Measurements from ENCODE around the gene DST. TPM values are rescaled to one million over a fixed set of nuclear protein-coding genes. Genes with fewer than 3 reads are reported as not detected.

The DST gene
- total RNA-seq, 4 donors from 2014 or later, result 475 to 871 (median 583) TPM

DNA sequence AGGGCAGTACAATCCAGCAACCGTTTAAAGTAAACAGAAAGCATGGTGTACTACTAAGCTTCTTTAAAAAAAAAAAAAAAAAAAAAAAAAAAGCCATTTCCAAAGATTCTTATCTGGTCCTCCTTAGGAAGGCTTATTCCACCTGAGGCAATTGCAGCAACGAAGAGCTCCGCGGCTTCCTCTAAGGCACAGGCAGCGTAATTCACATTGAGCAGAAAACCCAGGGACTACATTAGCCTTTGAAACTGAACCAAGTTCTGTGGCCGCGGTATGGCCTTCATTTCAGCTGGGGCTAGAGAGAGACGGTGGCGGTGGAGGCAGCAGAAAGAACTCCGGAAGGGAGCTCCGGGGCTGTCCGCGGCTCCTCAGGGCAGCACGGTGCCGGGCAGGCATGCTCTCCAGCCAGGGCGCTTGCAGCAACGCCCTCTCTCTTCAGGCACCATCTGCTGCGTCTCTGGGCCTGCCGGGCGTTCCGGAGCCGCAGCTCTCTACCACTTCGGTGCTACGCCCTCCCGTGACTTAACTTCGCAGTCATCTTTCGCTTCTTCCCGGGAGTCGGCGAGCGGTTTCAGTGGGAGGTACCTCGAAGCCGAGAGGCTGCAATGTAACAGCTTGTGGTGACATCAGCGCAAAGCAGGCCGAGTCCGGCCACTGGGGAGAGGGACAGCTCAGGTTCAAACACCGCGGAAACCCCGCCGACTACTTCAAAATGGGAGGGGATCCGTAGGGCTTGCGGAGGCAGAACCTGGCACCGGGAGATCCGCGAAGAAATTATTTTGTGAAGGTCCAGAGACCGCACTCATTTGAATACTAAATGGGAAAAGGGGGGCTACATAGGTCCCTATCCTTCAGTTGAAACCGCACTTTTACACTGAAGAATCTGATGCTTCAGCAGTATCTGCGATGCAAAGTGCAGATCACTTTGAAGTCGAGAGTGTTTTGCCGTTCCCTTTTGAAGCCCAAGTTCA, 100.0 kb downstream of the DST start:
- TF ChIP-seq CTCF (IDR thresholded peaks at IDR 0.05) (no peak), POLR2A (IDR thresholded peaks at IDR 0.05) (peak in 1 of 2 donors; percentile 50)
- intact Hi-C loops (cut with DNase I; ENCODE audit: low total_unique reads), result no loop called here
- DNase-seq (ENCODE audit: low spot score in 2 of 2), result peak; percentile 94 to 98
- 0 to 1% methylated on average over 47 to 50 of the region's 50 CpGs for WGBS, 2 donors
- H3K4me3 ChIP-seq (ENCODE audit: low read depth, poor library complexity, severe bottlenecking), result peak overlapping the region; percentile 50

GRCh38 chr6:56541741-56542360, 100.8 kb downstream of the DST start:
- 6 to 11% methylated on average over 3 of the region's 3 CpGs for WGBS, 2 donors
- intact Hi-C loops (cut with DNase I; ENCODE audit: low total_unique reads), result no loop called here
- no peak for TF ChIP-seq POLR2A (IDR thresholded peaks at IDR 0.05)
- no peak for TF ChIP-seq CTCF (IDR thresholded peaks at IDR 0.05)
- H3K4me3 ChIP-seq (ENCODE audit: low read depth, poor library complexity, severe bottlenecking), result peak overlapping the region; percentile 3
- no peak for DNase-seq (ENCODE audit: low spot score in 2 of 2)

GRCh38 chr6:56541030-56541600, 101.6 kb downstream of the DST start:
- TF ChIP-seq CTCF (IDR thresholded peaks at IDR 0.05) (no peak), POLR2A (IDR thresholded peaks at IDR 0.05) (no peak)
- intact Hi-C loops (cut with DNase I; ENCODE audit: low total_unique reads), result no loop called here
- no peak overlapping the region for H3K4me3 ChIP-seq (ENCODE audit: low read depth, poor library complexity, severe bottlenecking)
- DNase-seq (ENCODE audit: low spot score in 2 of 2), result no peak
- WGBS, 2 donors, result 14% methylated on average over 11 of the region's 11 CpGs

- no peak for DNase-seq (ENCODE audit: low spot score in 2 of 2)
- no peak overlapping the region for H3K4me3 ChIP-seq (ENCODE audit: low read depth, poor library complexity, severe bottlenecking)
- WGBS, 2 donors, result 25 to 32% methylated on average over 9 of the region's 9 CpGs
- intact Hi-C loops (cut with DNase I; ENCODE audit: low total_unique reads), result no loop called here
- no peak for TF ChIP-seq CTCF (IDR thresholded peaks at IDR 0.05)
- no peak for TF ChIP-seq POLR2A (IDR thresholded peaks at IDR 0.05)
Measured at GRCh38 chr6:56540232-56541029, 102.3 kb downstream of the DST start.

- H3K4me3 ChIP-seq (ENCODE audit: low read depth, poor library complexity, severe bottlenecking), result no peak overlapping the region
- intact Hi-C loops (cut with DNase I; ENCODE audit: low total_unique reads), result no loop called here
- no peak for TF ChIP-seq CTCF (IDR thresholded peaks at IDR 0.05)
- no peak for TF ChIP-seq POLR2A (IDR thresholded peaks at IDR 0.05)
- no peak for DNase-seq (ENCODE audit: low spot score in 2 of 2)
Measured at GRCh38 chr6:56539527-56540105, 103.1 kb downstream of the DST start.
